GM19351 (cell line): ENCODE results near the gene HOXB8.

ENCODE experiments used
- ATAC-seq: cut with Tn5 transposase; IDR thresholded peaks from one replicate; pipeline ENCODE4 v1.9.1; 2021; ENCODE audit warnings: mild to moderate bottlenecking, moderate library complexity; ENCODE audit not compliant: unreplicated experiment

Gene HOXB8

GRCh38 chr17:48611213-48611612 is 3.9 kb downstream of the HOXB8 start:
- ATAC-seq: no peak

- ATAC-seq: no peak
Measured at GRCh38 chr17:48610282-48611211, 4.5 kb downstream of the HOXB8 start, which contains the start of gene HOXB7. Gene HOXB7, minus strand, starts transcription at chr17:48611017. Its CDS starts 99 bp downstream, at chr17:48610918.

- no peak for ATAC-seq
Measured at GRCh38 chr17:48609759-48610281, 5.3 kb downstream of the HOXB8 start.

- no peak for ATAC-seq
Measured at GRCh38 chr17:48609033-48609432, 6.1 kb downstream of the HOXB8 start.

- ATAC-seq: no peak
Measured at GRCh38 chr17:48608494-48608834, 6.6 kb downstream of the HOXB8 start.

- ATAC-seq: no peak
Measured at GRCh38 chr17:48606892-48607614, 8.0 kb downstream of the HOXB8 start.

- no peak for ATAC-seq
Measured at GRCh38 chr17:48605991-48606891, 8.9 kb downstream of the HOXB8 start.

GRCh38 chr17:48605409-48605919 is 9.6 kb downstream of the HOXB8 start:
- ATAC-seq: no peak

GRCh38 chr17:48604770-48605329 is 10.2 kb downstream of the HOXB8 start, which contains the start of gene HOXB6:
Gene HOXB6, minus strand, starts transcription at chr17:48604986. Its CDS starts 6,836 bp downstream, at chr17:48598150.
- ATAC-seq: no peak

GRCh38 chr17:48603959-48604769 is 10.9 kb downstream of the HOXB8 start:
- no peak for ATAC-seq

GRCh38 chr17:48601539-48602425 is 13.3 kb downstream of the HOXB8 start:
- ATAC-seq: no peak

- ATAC-seq: no peak
Measured at GRCh38 chr17:48601207-48601538, 13.9 kb downstream of the HOXB8 start.

GRCh38 chr17:48600244-48601098 is 14.6 kb downstream of the HOXB8 start:
- ATAC-seq: no peak

GRCh38 chr17:48599354-48599753 is 15.7 kb downstream of the HOXB8 start:
- ATAC-seq: no peak

GRCh38 chr17:48598736-48599135 is 16.4 kb downstream of the HOXB8 start:
- no peak for ATAC-seq

- no peak for ATAC-seq
Measured at GRCh38 chr17:48597778-48598631, 17.1 kb downstream of the HOXB8 start.

- no peak for ATAC-seq
Measured at GRCh38 chr17:48597528-48597777, 17.6 kb downstream of the HOXB8 start.
